Measurements from ENCODE around the gene MTERF4.

- no peak for TF ChIP-seq ZZZ3 (CRISPR knock-in tag; IDR thresholded peaks at IDR 0.05; ENCODE audit: borderline replicate concordance)
- TF ChIP-seq POLR2AphosphoS5 (IDR thresholded peaks at IDR 0.05; ENCODE audit: low read depth, low read length), result no peak
- no peak for TF ChIP-seq MYC (CRISPR knock-in tag; IDR thresholded peaks at IDR 0.05; ENCODE audit: borderline replicate concordance)
- no peak for TF ChIP-seq TAF1 (CRISPR knock-in tag; IDR thresholded peaks at IDR 0.05)
- no peak for TF ChIP-seq NFE2L2 (IDR thresholded peaks at IDR 0.05; ENCODE audit: low read length)
- TF ChIP-seq FOXP4 (CRISPR knock-in tag; IDR thresholded peaks at IDR 0.05), result no peak
- TF ChIP-seq CTCF (CRISPR knock-in tag; IDR thresholded peaks at IDR 0.05), result peak; percentile 18; the same call in 1 of the 2 replicates
- no peak for TF ChIP-seq ARID4A (CRISPR knock-in tag; IDR thresholded peaks at IDR 0.05; ENCODE audit: borderline replicate concordance)
- no peak for TF ChIP-seq ZNF138 (CRISPR knock-in tag; IDR thresholded peaks at IDR 0.05; ENCODE audit: low read depth)
- TF ChIP-seq CBX2 (IDR thresholded peaks at IDR 0.05; ENCODE audit: low read depth, low read length), result no peak
- no peak for TF ChIP-seq CBX2 (CRISPR knock-in tag; IDR thresholded peaks at IDR 0.05; ENCODE audit: low read depth)
- TF ChIP-seq SMAD9 (CRISPR knock-in tag; IDR thresholded peaks at IDR 0.05), result no peak
- no peak for TF ChIP-seq ZFY (CRISPR knock-in tag; IDR thresholded peaks at IDR 0.05)
- no peak for TF ChIP-seq ZNF20 (CRISPR knock-in tag; IDR thresholded peaks at IDR 0.05)
Measured at GRCh38 chr2:241140445-241140840, 38.4 kb upstream of the MTERF4 start.
